ENCODE data around the gene FGF2. TPM values are rescaled to one million over a fixed set of nuclear protein-coding genes. Genes with fewer than 3 reads are reported as not detected.
A peak's percentile ranks its signal among the peaks of the same experiment; 100 is the strongest.
"Not testable (repeated sequence)": the region's sequence is repeated elsewhere in the genome, so short reads cannot be mapped to it uniquely, and the experiment has no call there.

The FGF2 gene
- polyA plus RNA-seq (2013, experiment 1 of 2): 31.5 TPM
- polyA plus RNA-seq (2013, experiment 2 of 2): 33.5 TPM

- peaks cover 45% of the 10 kb centered on the region for H3K4me1 ChIP-seq (ENCODE audit: insufficient read depth, low read length)
- peak within 1 kb of the TSS; percentile 96 for H3K9ac ChIP-seq (ENCODE audit: low read depth, low read length)
- H3K27ac ChIP-seq (ENCODE audit: low read depth, low read length): peak within 1 kb of the TSS; percentile 92
- no peaks in the 10 kb centered on the region for H3K27me3 ChIP-seq (ENCODE audit: insufficient read depth, low read length)
- WGBS: under 1% methylated on average over 97 of the region's 97 CpGs
- H3K4me3 ChIP-seq (ENCODE audit: low read length): peak within 1 kb of the TSS; percentile 81
- H3K36me3 ChIP-seq (ENCODE audit: insufficient read depth, low read length): peaks cover 27% of the 10 kb centered on the region
- no peaks in the 10 kb centered on the region for H3K9me3 ChIP-seq (ENCODE audit: insufficient read depth, low read depth, low read length)
Measured at GRCh38 chr4:122826553-122827257, at the start of gene FGF2. Gene FGF2, plus strand, starts transcription at chr4:122826831. Its CDS starts 344 bp downstream, at chr4:122827175.

GRCh38 chr4:122776916-122777315, 49.7 kb upstream of the FGF2 start:
- Histone ChIP-seq H3K36me3 (ENCODE audit: insufficient read depth, low read length) (no peaks in the 10 kb centered on the region), H3K27ac (ENCODE audit: low read depth, low read length) (no peak overlapping the region), H3K27me3 (ENCODE audit: insufficient read depth, low read length) (no peaks in the 10 kb centered on the region), H3K4me3 (ENCODE audit: low read length) (no peak overlapping the region), H3K4me1 (ENCODE audit: insufficient read depth, low read length) (peaks cover 30% of the 10 kb centered on the region), H3K9me3 (ENCODE audit: insufficient read depth, low read depth, low read length) (no peaks in the 10 kb centered on the region), H3K9ac (ENCODE audit: low read depth, low read length) (no peak overlapping the region)
- 86% methylated on average over 1 of the region's 4 CpGs for WGBS

- Histone ChIP-seq H3K27me3 (ENCODE audit: insufficient read depth, low read length) (no peaks in the 10 kb centered on the region), H3K9me3 (ENCODE audit: insufficient read depth, low read depth, low read length) (no peaks in the 10 kb centered on the region), H3K4me1 (ENCODE audit: insufficient read depth, low read length) (peaks cover 37% of the 10 kb centered on the region), H3K27ac (ENCODE audit: low read depth, low read length) (no peak overlapping the region), H3K4me3 (ENCODE audit: low read length) (no peak overlapping the region), H3K36me3 (ENCODE audit: insufficient read depth, low read length) (no peaks in the 10 kb centered on the region), H3K9ac (ENCODE audit: low read depth, low read length) (no peak overlapping the region)
- WGBS: 96% methylated on average over 6 of the region's 7 CpGs
Measured at GRCh38 chr4:122777846-122778673, 48.6 kb upstream of the FGF2 start.

- peak overlapping the region; percentile 98 for H3K27ac ChIP-seq (ENCODE audit: low read depth, low read length)
- no peaks in the 10 kb centered on the region for H3K27me3 ChIP-seq (ENCODE audit: insufficient read depth, low read length)
- no peak overlapping the region for H3K4me3 ChIP-seq (ENCODE audit: low read length)
- no peaks in the 10 kb centered on the region for H3K9me3 ChIP-seq (ENCODE audit: insufficient read depth, low read depth, low read length)
- H3K36me3 ChIP-seq (ENCODE audit: insufficient read depth, low read length): no peaks in the 10 kb centered on the region
- no peak overlapping the region for H3K9ac ChIP-seq (ENCODE audit: low read depth, low read length)
- 92% methylated on average over 2 of the region's 2 CpGs for WGBS
- peaks cover 50% of the 10 kb centered on the region for H3K4me1 ChIP-seq (ENCODE audit: insufficient read depth, low read length)
Measured at GRCh38 chr4:122781486-122781885, 45.1 kb upstream of the FGF2 start.

GRCh38 chr4:122783301-122784215, 43.1 kb upstream of the FGF2 start:
- no peaks in the 10 kb centered on the region for H3K36me3 ChIP-seq (ENCODE audit: insufficient read depth, low read length)
- peak overlapping the region; percentile 19 for H3K4me3 ChIP-seq (ENCODE audit: low read length)
- no peaks in the 10 kb centered on the region for H3K9me3 ChIP-seq (ENCODE audit: insufficient read depth, low read depth, low read length)
- no peaks in the 10 kb centered on the region for H3K27me3 ChIP-seq (ENCODE audit: insufficient read depth, low read length)
- peak overlapping the region; percentile 67 for H3K9ac ChIP-seq (ENCODE audit: low read depth, low read length)
- peaks cover 59% of the 10 kb centered on the region for H3K4me1 ChIP-seq (ENCODE audit: insufficient read depth, low read length)
- WGBS: 9% methylated on average over 6 of the region's 6 CpGs
- peak overlapping the region; percentile 98 for H3K27ac ChIP-seq (ENCODE audit: low read depth, low read length)

- Histone ChIP-seq H3K36me3 (ENCODE audit: insufficient read depth, low read length) (no peaks in the 10 kb centered on the region), H3K9me3 (ENCODE audit: insufficient read depth, low read depth, low read length) (no peaks in the 10 kb centered on the region), H3K27me3 (ENCODE audit: insufficient read depth, low read length) (no peaks in the 10 kb centered on the region), H3K9ac (ENCODE audit: low read depth, low read length) (peak overlapping the region; percentile 67), H3K4me1 (ENCODE audit: insufficient read depth, low read length) (peaks cover 65% of the 10 kb centered on the region), H3K4me3 (ENCODE audit: low read length) (0 out of 2 replicates have a peak overlapping the region, but pooled peaks have one; percentile 19), H3K27ac (ENCODE audit: low read depth, low read length) (peak overlapping the region; percentile 98)
- 10% methylated on average over 1 of the region's 1 CpG for WGBS
Measured at GRCh38 chr4:122784261-122784660, 42.4 kb upstream of the FGF2 start.

- H3K27ac ChIP-seq (ENCODE audit: low read depth, low read length): peak overlapping the region; percentile 98
- H3K36me3 ChIP-seq (ENCODE audit: insufficient read depth, low read length): no peaks in the 10 kb centered on the region
- WGBS: 93% methylated on average over 2 of the region's 2 CpGs
- no peak overlapping the region for H3K9ac ChIP-seq (ENCODE audit: low read depth, low read length)
- no peaks in the 10 kb centered on the region for H3K27me3 ChIP-seq (ENCODE audit: insufficient read depth, low read length)
- H3K9me3 ChIP-seq (ENCODE audit: insufficient read depth, low read depth, low read length): no peaks in the 10 kb centered on the region
- H3K4me1 ChIP-seq (ENCODE audit: insufficient read depth, low read length): peaks cover 72% of the 10 kb centered on the region
- H3K4me3 ChIP-seq (ENCODE audit: low read length): no peak overlapping the region
Measured at GRCh38 chr4:122785099-122785498, 41.5 kb upstream of the FGF2 start.

GRCh38 chr4:122786296-122786695, 40.3 kb upstream of the FGF2 start:
- not testable (repeated sequence) for H3K36me3 ChIP-seq (ENCODE audit: insufficient read depth, low read length); H3K27ac ChIP-seq (ENCODE audit: low read depth, low read length); H3K9me3 ChIP-seq (ENCODE audit: insufficient read depth, low read depth, low read length); H3K9ac ChIP-seq (ENCODE audit: low read depth, low read length); H3K4me3 ChIP-seq (ENCODE audit: low read length); H3K27me3 ChIP-seq (ENCODE audit: insufficient read depth, low read length)
- H3K4me1 ChIP-seq (ENCODE audit: insufficient read depth, low read length): peaks cover 61% of the 10 kb centered on the region
- 97% methylated on average over 4 of the region's 4 CpGs for WGBS

- WGBS: no CpG with 5 or more reads among the region's 1 CpG
- not testable (repeated sequence) for H3K27me3 ChIP-seq (ENCODE audit: insufficient read depth, low read length); H3K36me3 ChIP-seq (ENCODE audit: insufficient read depth, low read length); H3K9me3 ChIP-seq (ENCODE audit: insufficient read depth, low read depth, low read length); H3K4me3 ChIP-seq (ENCODE audit: low read length); H3K27ac ChIP-seq (ENCODE audit: low read depth, low read length); H3K9ac ChIP-seq (ENCODE audit: low read depth, low read length)
- H3K4me1 ChIP-seq (ENCODE audit: insufficient read depth, low read length): peaks cover 55% of the 10 kb centered on the region
Measured at GRCh38 chr4:122786920-122787319, 39.7 kb upstream of the FGF2 start.

GRCh38 chr4:122787940-122788339, 38.7 kb upstream of the FGF2 start:
- no peaks in the 10 kb centered on the region for H3K27me3 ChIP-seq (ENCODE audit: insufficient read depth, low read length)
- no peaks in the 10 kb centered on the region for H3K36me3 ChIP-seq (ENCODE audit: insufficient read depth, low read length)
- WGBS: 84% methylated on average over 1 of the region's 1 CpG
- H3K4me1 ChIP-seq (ENCODE audit: insufficient read depth, low read length): peaks cover 50% of the 10 kb centered on the region
- H3K27ac ChIP-seq (ENCODE audit: low read depth, low read length): peak overlapping the region; percentile 19; the same call in 1 of the 2 replicates
- no peak overlapping the region for H3K4me3 ChIP-seq (ENCODE audit: low read length)
- H3K9me3 ChIP-seq (ENCODE audit: insufficient read depth, low read depth, low read length): no peaks in the 10 kb centered on the region
- H3K9ac ChIP-seq (ENCODE audit: low read depth, low read length): no peak overlapping the region
